ENCODE results near the gene EIF5AL1.

- TF ChIP-seq, protein P1, sequence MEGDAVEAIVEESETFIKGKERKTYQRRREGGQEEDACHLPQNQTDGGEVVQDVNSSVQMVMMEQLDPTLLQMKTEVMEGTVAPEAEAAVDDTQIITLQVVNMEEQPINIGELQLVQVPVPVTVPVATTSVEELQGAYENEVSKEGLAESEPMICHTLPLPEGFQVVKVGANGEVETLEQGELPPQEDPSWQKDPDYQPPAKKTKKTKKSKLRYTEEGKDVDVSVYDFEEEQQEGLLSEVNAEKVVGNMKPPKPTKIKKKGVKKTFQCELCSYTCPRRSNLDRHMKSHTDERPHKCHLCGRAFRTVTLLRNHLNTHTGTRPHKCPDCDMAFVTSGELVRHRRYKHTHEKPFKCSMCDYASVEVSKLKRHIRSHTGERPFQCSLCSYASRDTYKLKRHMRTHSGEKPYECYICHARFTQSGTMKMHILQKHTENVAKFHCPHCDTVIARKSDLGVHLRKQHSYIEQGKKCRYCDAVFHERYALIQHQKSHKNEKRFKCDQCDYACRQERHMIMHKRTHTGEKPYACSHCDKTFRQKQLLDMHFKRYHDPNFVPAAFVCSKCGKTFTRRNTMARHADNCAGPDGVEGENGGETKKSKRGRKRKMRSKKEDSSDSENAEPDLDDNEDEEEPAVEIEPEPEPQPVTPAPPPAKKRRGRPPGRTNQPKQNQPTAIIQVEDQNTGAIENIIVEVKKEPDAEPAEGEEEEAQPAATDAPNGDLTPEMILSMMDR (IDR thresholded peaks at IDR 0.05; ENCODE audit: low read depth, low read length, missing input control) = no peak
- TF ChIP-seq RAD21 (IDR thresholded peaks at IDR 0.05) (no peak), YY1 (IDR thresholded peaks at IDR 0.05) (no peak), GABPA (IDR thresholded peaks at IDR 0.05 in 1 of 2, conservative IDR thresholded peaks at IDR 0.05 in 1 of 2) (no peak), JUND (IDR thresholded peaks at IDR 0.05) (no peak), EGR1 (IDR thresholded peaks at IDR 0.05; ENCODE audit: low read depth in 2 of 2) (no peak), SP1 (IDR thresholded peaks at IDR 0.05) (no peak)
- TF ChIP-seq, protein P2, sequence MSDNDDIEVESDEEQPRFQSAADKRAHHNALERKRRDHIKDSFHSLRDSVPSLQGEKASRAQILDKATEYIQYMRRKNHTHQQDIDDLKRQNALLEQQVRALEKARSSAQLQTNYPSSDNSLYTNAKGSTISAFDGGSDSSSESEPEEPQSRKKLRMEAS (IDR thresholded peaks at IDR 0.05) = no peak
- TF ChIP-seq, protein P3, sequence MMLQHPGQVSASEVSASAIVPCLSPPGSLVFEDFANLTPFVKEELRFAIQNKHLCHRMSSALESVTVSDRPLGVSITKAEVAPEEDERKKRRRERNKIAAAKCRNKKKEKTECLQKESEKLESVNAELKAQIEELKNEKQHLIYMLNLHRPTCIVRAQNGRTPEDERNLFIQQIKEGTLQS (IDR thresholded peaks at IDR 0.05) = no peak
- TF ChIP-seq, protein P4, sequence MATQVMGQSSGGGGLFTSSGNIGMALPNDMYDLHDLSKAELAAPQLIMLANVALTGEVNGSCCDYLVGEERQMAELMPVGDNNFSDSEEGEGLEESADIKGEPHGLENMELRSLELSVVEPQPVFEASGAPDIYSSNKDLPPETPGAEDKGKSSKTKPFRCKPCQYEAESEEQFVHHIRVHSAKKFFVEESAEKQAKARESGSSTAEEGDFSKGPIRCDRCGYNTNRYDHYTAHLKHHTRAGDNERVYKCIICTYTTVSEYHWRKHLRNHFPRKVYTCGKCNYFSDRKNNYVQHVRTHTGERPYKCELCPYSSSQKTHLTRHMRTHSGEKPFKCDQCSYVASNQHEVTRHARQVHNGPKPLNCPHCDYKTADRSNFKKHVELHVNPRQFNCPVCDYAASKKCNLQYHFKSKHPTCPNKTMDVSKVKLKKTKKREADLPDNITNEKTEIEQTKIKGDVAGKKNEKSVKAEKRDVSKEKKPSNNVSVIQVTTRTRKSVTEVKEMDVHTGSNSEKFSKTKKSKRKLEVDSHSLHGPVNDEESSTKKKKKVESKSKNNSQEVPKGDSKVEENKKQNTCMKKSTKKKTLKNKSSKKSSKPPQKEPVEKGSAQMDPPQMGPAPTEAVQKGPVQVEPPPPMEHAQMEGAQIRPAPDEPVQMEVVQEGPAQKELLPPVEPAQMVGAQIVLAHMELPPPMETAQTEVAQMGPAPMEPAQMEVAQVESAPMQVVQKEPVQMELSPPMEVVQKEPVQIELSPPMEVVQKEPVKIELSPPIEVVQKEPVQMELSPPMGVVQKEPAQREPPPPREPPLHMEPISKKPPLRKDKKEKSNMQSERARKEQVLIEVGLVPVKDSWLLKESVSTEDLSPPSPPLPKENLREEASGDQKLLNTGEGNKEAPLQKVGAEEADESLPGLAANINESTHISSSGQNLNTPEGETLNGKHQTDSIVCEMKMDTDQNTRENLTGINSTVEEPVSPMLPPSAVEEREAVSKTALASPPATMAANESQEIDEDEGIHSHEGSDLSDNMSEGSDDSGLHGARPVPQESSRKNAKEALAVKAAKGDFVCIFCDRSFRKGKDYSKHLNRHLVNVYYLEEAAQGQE (IDR thresholded peaks at IDR 0.05) = no peak
Measured at GRCh38 chr10:79488336-79488735, 24.0 kb upstream of the EIF5AL1 start.

Measured in liver (tissue), 3 donors.